ENCODE results near the gene MYRIP.

The MYRIP gene

DNA sequence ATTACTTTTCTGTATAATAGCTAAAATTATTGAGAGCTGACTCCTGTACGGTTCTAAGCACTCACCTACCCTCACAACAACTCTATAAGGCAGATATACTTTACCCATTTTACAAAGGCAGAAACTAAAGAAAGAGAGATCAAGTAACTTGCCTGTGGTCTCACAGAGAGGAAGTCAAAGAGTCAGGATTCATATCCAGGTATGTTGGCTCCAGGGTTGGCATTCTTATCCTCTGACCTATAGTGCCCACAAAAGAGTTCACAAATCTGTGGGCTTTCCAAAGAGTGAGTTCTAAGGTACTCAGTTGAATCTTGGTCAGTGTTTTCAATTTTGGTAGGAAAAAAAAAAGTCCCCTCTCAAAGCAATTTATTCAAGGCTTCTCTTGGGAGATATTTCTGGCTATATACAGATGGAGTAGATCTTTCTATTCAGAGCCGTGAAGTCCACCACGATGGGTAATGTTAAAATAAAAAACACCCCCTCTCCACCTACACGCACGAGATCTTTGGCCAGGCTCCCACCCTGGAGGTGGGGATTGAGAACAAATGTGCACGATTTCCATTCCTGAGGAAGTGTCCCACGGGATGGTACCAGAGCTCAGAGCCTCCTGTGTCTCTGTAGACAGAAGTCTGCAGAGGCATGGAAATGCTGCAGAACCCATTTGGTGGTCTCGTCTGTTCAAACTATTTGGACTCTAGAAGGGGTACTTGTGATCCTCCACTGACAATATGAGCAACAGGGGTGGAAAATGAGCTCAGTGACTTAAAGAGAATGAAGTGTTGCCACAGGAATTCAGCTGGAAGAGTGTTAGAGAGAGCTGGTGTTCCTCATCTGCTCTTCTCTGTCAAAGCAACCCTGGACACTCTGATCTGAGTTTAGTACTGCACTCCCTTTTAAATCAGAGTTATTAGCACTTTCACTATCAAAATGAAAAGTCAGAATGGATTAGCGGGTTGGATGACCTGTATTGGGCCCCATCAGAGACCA is 288.0 kb downstream of the MYRIP start:
- Histone ChIP-seq H3K27ac (ENCODE audit: low read length) (no peak overlapping the region), H3K9ac (ENCODE audit: low read length) (no peak overlapping the region), H3K79me2 (ENCODE audit: low read length) (no peaks in the 10 kb centered on the region), H3K4me1 (ENCODE audit: low read length) (no peaks in the 10 kb centered on the region), H2AFZ (ENCODE audit: low read depth, low read length) (no peak overlapping the region), H3K36me3 (replicated peaks; ENCODE audit: low read depth, low read length) (no peaks in the 10 kb centered on the region), H3K4me3 (ENCODE audit: low read length) (no peak overlapping the region), H3K4me2 (ENCODE audit: low read length) (no peak overlapping the region), H4K20me1 (ENCODE audit: insufficient read depth, low read length) (no peaks in the 10 kb centered on the region), H3K9me3 (ENCODE audit: insufficient read depth, low read length) (no peaks in the 10 kb centered on the region), H3K27me3 (ENCODE audit: low read depth, low read length) (peaks cover 7% of the 10 kb centered on the region; the same call in 1 of the 2 replicates)
- no peak for TF ChIP-seq EZH2phosphoT487 (IDR thresholded peaks at IDR 0.05; ENCODE audit: low read depth)
- TF ChIP-seq, protein P1, sequence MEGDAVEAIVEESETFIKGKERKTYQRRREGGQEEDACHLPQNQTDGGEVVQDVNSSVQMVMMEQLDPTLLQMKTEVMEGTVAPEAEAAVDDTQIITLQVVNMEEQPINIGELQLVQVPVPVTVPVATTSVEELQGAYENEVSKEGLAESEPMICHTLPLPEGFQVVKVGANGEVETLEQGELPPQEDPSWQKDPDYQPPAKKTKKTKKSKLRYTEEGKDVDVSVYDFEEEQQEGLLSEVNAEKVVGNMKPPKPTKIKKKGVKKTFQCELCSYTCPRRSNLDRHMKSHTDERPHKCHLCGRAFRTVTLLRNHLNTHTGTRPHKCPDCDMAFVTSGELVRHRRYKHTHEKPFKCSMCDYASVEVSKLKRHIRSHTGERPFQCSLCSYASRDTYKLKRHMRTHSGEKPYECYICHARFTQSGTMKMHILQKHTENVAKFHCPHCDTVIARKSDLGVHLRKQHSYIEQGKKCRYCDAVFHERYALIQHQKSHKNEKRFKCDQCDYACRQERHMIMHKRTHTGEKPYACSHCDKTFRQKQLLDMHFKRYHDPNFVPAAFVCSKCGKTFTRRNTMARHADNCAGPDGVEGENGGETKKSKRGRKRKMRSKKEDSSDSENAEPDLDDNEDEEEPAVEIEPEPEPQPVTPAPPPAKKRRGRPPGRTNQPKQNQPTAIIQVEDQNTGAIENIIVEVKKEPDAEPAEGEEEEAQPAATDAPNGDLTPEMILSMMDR (IDR thresholded peaks at IDR 0.05; ENCODE audit: low read depth, low read length): no peak

DNA sequence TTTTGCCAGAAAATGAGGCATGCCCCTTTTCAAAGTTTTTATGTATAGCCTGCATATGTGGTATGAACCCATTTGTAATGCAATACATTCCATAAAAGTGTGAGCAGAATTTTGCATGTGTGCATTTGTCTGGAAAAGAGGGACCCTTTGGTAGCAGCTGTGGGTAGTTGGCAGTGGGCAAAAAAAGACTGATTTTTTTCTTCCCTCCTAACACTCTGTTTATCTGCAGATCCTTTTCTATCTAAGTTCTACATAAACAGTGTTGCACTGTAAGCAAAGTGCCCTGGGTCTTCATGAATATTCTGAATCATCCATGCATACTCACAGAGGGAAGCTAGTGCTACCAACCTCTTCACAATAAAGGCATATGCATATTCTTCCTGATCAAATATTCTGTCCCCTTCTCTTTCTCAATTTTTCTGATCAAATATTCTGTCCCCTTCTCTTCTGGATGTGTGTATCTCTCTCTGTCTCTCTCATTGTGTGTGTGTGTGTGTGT is 288.9 kb downstream of the MYRIP start:
- Histone ChIP-seq H3K9ac (ENCODE audit: low read length) (no peak overlapping the region), H3K36me3 (replicated peaks; ENCODE audit: low read depth, low read length) (no peaks in the 10 kb centered on the region), H4K20me1 (ENCODE audit: insufficient read depth, low read length) (no peaks in the 10 kb centered on the region), H3K27ac (ENCODE audit: low read length) (no peak overlapping the region), H3K9me3 (ENCODE audit: insufficient read depth, low read length) (no peaks in the 10 kb centered on the region), H3K4me1 (ENCODE audit: low read length) (no peaks in the 10 kb centered on the region), H3K4me3 (ENCODE audit: low read length) (no peak overlapping the region), H3K27me3 (ENCODE audit: low read depth, low read length) (peaks cover 7% of the 10 kb centered on the region; the same call in 1 of the 2 replicates), H3K79me2 (ENCODE audit: low read length) (no peaks in the 10 kb centered on the region), H2AFZ (ENCODE audit: low read depth, low read length) (no peak overlapping the region), H3K4me2 (ENCODE audit: low read length) (no peak overlapping the region)
- TF ChIP-seq, protein P1 (IDR thresholded peaks at IDR 0.05; ENCODE audit: low read depth, low read length): no peak
- TF ChIP-seq EZH2phosphoT487 (IDR thresholded peaks at IDR 0.05; ENCODE audit: low read depth): no peak

DNA sequence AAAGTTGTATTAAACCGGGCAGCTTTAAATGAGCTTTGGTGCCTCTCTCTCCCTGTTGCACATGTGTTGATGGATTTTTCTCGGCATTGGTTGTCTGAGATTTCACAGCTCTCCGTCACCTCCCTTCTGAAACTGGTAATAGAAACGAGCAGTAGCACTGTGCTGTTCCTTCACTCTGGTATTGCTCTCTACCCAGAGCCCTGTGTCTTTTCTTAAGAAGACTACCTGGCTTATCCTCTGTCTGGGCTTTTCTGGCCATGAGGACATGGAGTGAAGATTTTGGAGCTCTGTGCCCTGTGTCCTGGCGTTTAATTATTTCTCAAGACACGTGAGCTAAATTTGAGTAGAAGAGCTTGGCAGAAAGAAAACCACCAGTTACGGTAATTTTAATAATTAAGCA is 290.5 kb downstream of the MYRIP start:
- no peak overlapping the region for H3K4me2 ChIP-seq (ENCODE audit: low read length)
- TF ChIP-seq, protein P1 (IDR thresholded peaks at IDR 0.05; ENCODE audit: low read depth, low read length): no peak
- TF ChIP-seq EZH2phosphoT487 (IDR thresholded peaks at IDR 0.05; ENCODE audit: low read depth): no peak
- no peaks in the 10 kb centered on the region for H3K9me3 ChIP-seq (ENCODE audit: insufficient read depth, low read length)
- H3K79me2 ChIP-seq (ENCODE audit: low read length): no peaks in the 10 kb centered on the region
- H3K4me3 ChIP-seq (ENCODE audit: low read length): no peak overlapping the region
- H4K20me1 ChIP-seq (ENCODE audit: insufficient read depth, low read length): no peaks in the 10 kb centered on the region
- no peak overlapping the region for H3K9ac ChIP-seq (ENCODE audit: low read length)
- H3K36me3 ChIP-seq (replicated peaks; ENCODE audit: low read depth, low read length): no peaks in the 10 kb centered on the region
- no peak overlapping the region for H3K27ac ChIP-seq (ENCODE audit: low read length)
- H2AFZ ChIP-seq (ENCODE audit: low read depth, low read length): no peak overlapping the region
- peaks cover 7% of the 10 kb centered on the region; the same call in 1 of the 2 replicates for H3K27me3 ChIP-seq (ENCODE audit: low read depth, low read length)
- no peaks in the 10 kb centered on the region for H3K4me1 ChIP-seq (ENCODE audit: low read length)

DNA sequence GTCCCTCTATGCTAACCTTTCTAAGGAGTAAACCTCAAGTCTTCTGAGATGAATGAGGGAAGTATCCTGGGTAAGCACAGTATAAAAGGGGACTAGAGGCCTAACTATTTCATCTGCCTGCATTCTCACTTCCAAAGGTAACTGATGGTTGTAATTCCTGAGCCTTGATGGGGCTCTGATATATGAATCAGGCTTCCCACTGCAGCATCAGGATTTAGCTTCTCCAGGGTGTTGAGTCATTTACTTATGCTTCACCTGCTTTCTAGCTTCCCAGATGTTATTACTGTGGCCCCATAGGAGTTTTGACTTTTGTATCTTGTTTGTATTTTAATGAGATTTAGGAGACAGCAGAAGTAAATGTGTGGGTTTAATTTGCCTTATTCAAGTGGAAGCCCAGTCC is 292.8 kb downstream of the MYRIP start:
- H3K27ac ChIP-seq (ENCODE audit: low read length): no peak overlapping the region
- H3K36me3 ChIP-seq (replicated peaks; ENCODE audit: low read depth, low read length): no peaks in the 10 kb centered on the region
- H3K27me3 ChIP-seq (ENCODE audit: low read depth, low read length): no peaks in the 10 kb centered on the region
- H4K20me1 ChIP-seq (ENCODE audit: insufficient read depth, low read length): no peaks in the 10 kb centered on the region
- TF ChIP-seq, protein P1 (IDR thresholded peaks at IDR 0.05; ENCODE audit: low read depth, low read length): no peak
- TF ChIP-seq EZH2phosphoT487 (IDR thresholded peaks at IDR 0.05; ENCODE audit: low read depth): no peak
- no peak overlapping the region for H3K9ac ChIP-seq (ENCODE audit: low read length)
- H3K4me1 ChIP-seq (ENCODE audit: low read length): no peaks in the 10 kb centered on the region
- no peak overlapping the region for H3K4me2 ChIP-seq (ENCODE audit: low read length)
- H3K79me2 ChIP-seq (ENCODE audit: low read length): no peaks in the 10 kb centered on the region
- H2AFZ ChIP-seq (ENCODE audit: low read depth, low read length): no peak overlapping the region
- H3K4me3 ChIP-seq (ENCODE audit: low read length): no peak overlapping the region
- no peaks in the 10 kb centered on the region for H3K9me3 ChIP-seq (ENCODE audit: insufficient read depth, low read length)

Measured in OCI-LY3 (cell line).